ENCODE measurements around the gene TTC33.

TTC33 gene

DNA sequence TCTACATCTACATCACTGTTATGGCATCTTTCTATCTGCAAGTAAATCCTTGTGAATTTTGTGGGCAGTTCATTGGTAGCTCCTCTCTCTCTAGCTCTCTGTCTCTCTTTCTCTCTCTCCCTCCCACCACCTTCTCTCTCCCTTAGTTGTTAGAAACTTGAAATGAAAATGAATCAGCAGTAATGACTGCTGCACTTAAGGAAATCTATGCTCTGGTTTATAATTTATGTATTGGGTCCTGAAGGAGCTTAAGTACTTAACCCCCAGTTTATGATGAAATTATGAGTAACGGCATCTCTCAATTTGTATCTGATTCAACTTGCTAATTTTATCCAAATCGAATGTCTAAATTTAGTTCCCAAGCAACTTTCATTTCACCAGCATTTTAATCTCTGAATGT, 128.1 kb downstream of the TTC33 start:
- no peak overlapping the region for H3K4me3 ChIP-seq (ENCODE audit: low read length)
- peak; percentile 38 for DNase-seq (ENCODE audit: low read depth)
- no peak for TF ChIP-seq CTCF (conservative IDR thresholded peaks at IDR 0.05; ENCODE audit: low read length)

- H3K4me3 ChIP-seq (ENCODE audit: low read length), result no peak overlapping the region
Measured at GRCh38 chr5:40626801-40627200, 129.0 kb downstream of the TTC33 start.

GRCh38 chr5:40623480-40624420, 132.0 kb downstream of the TTC33 start:
- H3K4me3 ChIP-seq (ENCODE audit: low read length), result no peak overlapping the region
- DNase-seq (ENCODE audit: low read depth), result no peak
- TF ChIP-seq CTCF (conservative IDR thresholded peaks at IDR 0.05; ENCODE audit: low read length), result no peak

More at GRCh38 chr5:40626801-40627200, 129.0 kb downstream of the TTC33 start:
- no peak for TF ChIP-seq CTCF (conservative IDR thresholded peaks at IDR 0.05; ENCODE audit: low read length)
- no peak for DNase-seq (ENCODE audit: low read depth)

DNA sequence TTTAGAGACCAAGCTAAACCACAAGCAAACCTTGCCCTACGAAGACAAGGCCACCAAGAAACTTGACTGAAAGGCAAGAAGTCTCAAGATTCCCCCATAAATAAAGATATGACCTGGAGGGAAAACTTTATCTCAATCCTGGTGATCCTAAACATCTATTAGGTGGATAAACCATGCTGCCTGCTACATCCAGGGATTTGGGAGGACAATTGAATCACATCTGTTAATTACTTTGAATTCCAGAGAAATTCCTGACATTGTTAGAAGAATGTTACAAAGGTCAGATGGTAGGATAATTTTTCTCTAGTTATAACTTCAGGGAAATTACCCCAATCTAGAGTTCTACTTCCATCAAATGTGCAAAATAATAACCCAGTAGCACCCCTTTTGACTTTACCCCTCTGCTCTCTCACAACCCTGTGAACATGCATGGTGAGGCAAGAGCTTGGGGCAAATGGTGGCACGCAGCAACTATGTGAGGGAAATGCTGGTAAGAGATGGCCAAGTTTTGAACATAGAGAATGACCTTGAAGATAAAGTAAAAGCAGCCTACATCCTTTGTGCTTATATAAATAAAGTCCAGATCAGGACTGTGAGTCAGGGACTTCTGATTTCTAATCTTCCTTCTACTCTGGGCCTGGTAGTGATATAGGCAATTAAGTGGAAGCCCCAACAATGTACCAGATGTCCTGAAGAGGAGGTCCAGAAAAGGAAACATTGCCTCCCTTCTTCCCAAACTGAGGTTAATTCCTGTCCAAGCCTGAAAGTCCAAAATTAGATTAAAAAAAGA, 133.1 kb downstream of the TTC33 start:
- DNase-seq (ENCODE audit: low read depth), result no peak
- no peak overlapping the region for H3K4me3 ChIP-seq (ENCODE audit: low read length)
- TF ChIP-seq CTCF (conservative IDR thresholded peaks at IDR 0.05; ENCODE audit: low read length), result no peak

DNA sequence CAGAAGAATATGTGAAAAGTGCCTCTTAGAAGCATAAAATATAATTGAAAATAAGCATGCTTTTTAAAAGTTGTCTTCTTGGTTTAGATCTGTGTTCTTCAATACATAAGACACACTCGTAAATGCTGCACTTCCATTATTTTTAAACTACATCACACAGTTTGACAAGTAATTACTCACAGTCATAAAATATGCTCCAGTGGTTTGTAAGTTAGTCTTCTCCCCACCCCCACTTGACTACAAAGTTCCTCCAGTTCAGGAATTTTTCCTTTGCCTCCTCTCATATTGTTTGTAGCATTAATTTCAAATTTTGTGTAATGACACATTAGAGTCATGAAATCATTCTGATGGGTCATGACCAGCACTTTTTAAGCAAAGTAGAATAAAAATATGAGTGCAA, 136.3 kb downstream of the TTC33 start:
- no peak for DNase-seq (ENCODE audit: low read depth)
- H3K4me3 ChIP-seq (ENCODE audit: low read length), result no peak overlapping the region
- TF ChIP-seq CTCF (conservative IDR thresholded peaks at IDR 0.05; ENCODE audit: low read length), result no peak

DNA sequence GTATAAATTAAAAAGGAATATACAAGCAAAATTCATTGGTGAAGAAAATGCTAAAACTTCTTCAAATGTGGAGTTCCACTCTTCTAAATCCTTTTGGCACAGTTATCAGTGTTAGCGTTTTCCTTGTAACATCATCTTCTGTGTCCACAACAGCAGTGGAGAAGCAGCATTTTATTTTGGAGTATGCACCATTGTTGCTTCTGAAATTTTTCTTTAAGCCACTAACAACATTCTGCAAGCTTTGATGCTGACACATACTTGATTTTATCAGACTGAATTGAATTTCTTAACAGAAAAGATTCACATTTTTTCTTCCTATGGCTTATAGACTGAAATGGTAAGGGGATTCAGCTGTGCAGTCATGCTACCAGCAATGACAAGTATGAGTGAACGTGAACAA, 136.8 kb downstream of the TTC33 start:
- H3K4me3 ChIP-seq (ENCODE audit: low read length), result no peak overlapping the region
- DNase-seq (ENCODE audit: low read depth), result no peak
- TF ChIP-seq CTCF (conservative IDR thresholded peaks at IDR 0.05; ENCODE audit: low read length), result no peak

Data from AG10803 (cell line).